NCI-H146 treated with DMSO at 0.1 percent for 48 hours (cell line): ENCODE results near the gene CATSPERZ.

Experiments
- DNase-seq: peaks from one replicate; lab custom pipeline; 2025; ENCODE audit not compliant: unreplicated experiment; lab: John Stamatoyannopoulos, UW

The CATSPERZ gene, protein sequence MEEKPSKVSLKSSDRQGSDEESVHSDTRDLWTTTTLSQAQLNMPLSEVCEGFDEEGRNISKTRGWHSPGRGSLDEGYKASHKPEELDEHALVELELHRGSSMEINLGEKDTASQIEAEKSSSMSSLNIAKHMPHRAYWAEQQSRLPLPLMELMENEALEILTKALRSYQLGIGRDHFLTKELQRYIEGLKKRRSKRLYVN

DNA sequence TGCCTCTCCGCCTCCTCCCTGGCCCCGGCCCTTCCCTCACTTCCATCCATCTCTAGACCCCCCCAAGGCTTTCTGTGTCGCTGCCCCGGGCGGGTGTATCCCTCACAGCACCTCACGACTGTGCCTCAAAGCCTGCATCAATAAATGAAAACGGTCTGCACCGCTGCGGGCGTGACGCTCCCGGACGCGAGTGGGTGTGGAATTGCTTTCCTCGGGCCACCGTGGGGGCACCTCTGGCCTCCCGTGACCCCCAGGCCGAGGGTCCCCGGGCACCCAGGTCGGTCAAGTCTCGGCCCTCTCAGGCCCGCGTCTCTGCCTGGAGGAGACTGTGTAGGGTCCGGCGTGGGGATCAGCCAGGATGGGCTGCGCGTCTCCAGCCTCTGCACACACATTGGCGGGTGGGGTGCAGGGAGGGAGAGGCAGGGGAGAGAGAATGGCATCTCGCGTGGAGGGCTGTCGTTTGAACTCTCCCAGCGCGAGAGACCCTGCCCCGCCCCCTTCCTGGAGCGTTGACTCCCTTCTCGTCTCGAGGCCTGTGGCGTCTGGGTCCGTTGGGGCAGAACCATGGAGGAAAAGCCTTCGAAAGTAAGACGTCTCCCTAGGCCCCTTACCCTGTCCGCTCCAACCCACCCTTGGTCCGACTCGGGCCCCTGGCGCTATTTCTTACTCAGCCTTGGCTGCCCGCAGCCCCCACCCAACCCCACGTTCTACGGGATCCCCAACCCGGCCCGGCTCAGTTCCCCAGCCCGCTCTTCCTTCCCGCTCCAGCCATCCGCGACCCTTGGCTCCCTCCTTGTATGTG lies at the start of gene CATSPERZ:
Gene CATSPERZ (plus strand): TSS at position 512 of the 802 bp plus-strand sequence. CDS start 53 bp downstream, at position 565.
- no peak for DNase-seq

DNA sequence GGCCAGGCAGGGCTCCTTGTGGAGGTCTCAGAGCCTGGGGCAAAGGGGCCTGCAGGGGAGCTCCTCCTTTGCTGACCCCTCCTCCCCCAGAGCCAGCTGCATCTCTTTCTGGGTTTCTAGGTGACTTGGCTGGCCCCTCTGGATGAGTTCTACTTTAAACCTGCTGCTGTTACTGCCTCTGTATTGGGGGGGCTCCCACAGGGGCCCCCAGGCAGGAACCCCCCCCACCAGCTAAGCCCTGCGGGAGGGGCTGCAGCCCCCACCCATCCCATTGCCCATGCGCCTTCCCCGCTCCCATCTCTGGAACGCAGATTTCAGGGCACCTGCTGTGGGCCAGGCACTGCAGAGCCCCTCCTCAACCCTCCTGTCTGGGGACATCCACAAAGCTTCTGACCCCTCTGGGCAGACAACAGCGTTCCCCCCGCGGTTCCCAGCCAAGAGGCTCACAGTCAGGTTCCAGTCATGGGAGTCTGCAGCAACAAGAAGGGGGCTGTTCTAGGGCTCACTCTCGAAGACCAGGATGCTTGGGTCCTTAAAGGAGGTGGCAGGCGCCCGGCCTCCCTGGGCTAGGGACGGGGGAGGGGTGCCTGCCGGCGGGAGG lies 49.6 kb upstream of the CATSPERZ start:
- no peak for DNase-seq

DNA sequence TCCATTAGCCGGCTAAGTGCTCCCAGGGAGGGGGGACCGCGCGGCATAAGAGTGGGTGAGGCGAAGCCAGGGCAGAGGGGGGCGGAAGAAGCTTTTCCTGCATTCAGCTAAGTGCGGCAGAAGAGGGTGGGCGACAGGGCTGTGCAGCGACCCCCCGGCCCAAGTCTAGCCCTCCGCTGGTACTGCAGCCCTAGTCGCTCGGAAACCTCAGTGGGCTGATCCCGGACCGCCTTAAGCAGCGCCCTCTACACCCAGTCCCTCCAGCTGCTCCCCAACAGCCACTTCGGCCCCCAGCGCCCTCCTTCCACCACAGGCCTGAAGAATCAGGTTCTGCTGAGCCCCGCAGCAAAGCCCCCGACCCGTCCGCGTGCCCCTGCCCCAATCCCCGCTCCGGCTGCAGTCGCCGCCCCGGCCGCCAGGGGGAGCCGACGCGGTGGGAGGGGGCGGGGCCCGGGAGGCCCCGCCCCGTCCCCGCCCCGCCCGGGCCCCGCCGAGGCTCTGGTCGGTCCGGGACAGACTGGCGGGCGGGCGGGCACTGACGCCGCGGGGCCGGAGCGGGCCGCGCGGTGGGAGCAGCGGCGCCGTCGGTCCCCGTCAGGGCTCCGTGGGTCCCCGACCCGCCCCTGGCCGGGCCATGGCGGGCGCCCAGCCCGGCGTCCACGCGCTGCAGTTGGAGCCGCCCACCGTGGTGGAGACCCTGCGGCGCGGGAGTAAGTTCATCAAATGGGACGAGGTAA lies 49.0 kb upstream of the CATSPERZ start, which contains the start of gene PLCB3:
Gene PLCB3 (plus strand): TSS at position 515 of the 737 bp plus-strand sequence. CDS start 120 bp downstream, at position 635.
- DNase-seq = no peak

DNA sequence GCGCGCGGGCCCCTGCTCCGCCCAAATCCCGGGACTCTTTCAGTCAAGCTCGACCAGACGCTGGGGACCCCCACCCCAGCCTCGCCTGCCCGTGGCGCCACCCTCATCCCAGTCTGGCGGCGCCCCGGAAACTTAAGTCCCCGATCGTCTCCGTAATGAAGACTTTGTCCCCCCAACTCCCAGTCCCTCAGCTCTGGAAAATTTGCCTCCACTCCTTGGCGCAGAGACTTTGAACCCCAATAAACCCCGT lies 48.5 kb upstream of the CATSPERZ start:
- no peak for DNase-seq

DNA sequence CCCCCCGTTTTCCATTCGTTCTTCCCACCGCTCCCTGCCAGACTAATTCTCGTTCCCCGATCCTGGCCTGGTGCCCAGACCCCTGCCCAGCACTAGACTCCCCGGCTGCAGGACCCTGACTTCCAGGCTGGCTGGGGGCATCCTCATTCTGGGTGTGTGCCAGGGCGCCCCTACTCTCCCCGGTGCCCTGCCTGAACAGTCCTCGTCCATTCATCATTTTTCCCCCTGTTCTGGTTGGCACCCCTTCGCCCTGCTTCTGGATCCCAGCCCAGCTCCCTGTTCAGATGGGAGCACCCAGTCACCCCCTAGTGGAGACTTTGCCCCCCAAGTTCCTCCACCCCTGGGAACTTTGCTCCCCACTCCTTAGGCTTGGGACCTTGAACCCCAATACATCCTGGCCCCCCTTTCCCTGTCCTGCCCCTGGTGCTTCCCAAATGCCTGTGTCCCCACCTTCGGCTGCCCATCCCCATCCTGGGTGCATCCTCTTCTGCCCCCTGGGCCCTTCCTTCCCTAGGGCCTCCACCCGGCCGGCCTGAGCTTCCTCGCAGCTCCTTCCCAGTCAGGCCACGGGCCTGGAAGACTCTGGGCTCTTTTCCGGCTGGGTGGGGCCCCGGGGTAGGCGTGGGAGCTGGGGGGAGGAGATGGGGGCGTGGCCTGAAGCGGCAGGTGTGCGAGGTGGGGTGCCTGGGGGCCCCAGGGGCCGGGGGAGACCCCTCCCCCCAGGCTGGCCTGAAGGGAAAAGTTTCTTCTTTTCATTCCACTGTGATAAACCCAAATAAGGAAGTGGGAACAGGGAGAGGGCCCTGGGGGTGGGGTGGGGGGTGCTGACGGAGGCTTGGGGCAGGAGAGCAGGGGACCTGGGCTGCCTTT lies 47.9 kb upstream of the CATSPERZ start:
- DNase-seq = no peak

DNA sequence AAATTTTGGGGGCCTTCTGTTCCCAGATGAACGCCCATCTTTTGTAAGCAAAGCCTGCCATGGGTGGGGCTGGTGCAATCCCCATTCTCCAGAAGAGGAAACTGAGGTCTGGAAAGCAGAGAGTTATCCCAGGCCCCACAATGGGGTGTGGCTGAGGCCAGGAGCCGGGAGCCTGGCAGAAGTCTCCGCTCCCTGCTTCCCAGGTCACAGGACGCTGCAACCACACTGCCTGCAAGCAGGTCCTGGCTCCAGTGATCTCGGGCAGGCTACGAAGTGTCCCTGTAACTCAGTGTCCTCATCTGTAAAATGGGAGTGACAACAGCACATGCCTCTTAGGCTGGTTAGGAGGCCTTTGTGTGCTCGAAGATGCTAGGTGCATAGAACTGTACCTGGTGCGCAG lies 47.1 kb upstream of the CATSPERZ start:
- no peak for DNase-seq

DNA sequence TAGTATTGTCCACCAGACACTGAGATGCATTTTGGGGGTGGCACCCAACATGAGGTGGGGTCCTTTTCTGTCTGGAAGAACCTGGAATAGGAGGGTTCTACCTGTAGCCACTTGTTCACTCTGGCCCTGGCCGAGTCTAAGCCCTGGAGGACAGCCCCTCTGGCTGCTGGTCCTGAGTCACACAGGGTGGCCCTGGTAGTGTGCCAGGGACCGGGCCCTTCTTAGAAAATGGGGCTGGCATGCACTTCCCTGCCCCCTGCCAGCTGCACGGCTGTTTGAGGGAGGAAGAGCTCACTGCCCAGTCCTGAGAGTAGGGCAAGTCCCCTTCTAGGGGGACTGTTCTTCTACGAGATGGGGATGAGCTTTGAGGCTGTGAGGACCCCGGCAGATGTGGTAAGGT lies 46.7 kb upstream of the CATSPERZ start:
- no peak for DNase-seq

DNA sequence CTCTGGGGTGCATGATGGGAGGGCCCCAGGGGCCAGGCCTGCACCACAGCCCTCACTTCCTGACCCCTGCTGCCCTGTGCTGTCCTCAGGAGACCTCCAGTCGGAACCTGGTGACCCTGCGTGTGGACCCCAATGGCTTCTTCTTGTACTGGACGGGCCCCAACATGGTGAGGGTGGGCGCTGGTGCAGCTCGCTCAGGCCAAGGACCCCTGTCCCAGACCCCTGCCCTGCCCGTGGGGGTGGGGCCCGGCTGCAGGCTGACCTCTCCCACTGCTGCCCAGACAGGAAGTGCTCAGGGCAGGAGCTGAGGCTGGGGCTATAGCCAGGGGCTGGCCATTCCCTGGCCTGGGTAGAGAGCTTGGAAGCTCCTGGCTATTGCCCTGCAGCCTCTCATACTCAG lies 45.8 kb upstream of the CATSPERZ start:
- DNase-seq = no peak

DNA sequence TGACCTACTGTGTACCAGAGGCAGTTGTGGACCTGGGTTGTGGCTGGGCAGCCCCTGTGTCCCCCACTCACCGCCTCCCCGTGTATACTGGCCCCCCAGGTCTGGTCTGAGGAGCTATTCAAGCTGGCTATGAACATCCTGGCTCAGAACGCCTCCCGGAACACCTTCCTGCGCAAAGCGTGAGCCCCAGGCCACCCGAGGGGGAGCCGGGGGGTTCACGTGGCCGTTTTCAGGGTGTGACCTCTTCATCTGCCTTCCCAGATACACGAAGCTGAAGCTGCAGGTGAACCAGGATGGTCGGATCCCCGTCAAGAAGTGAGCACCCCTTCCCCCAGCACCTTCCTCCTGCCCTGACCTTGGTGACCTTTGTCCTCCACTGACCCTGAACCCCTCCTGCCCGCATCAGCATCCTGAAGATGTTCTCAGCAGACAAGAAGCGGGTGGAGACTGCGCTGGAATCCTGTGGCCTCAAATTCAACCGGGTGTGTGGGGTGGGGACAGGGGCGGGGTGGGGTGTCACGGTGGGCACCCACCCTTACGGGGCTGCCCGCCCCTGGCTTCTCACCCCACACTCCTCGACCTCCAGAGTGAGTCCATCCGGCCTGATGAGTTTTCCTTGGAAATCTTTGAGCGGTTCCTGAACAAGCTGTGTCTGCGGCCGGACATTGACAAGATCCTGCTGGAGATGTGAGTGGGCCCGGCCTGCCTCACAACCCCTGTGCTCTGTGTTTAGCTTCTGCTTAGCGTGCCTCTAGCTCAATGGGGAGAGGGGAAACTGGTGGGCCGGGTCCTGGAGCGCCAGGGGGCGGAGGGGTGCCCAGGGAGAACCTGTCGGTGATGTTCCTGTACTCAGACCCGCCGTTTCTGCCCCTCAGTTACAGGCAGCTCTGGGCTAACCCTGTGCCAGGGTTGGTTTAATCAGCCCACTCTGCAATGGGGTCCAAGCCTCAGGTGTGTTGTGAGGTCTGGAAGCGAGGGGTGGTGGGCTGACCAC lies 44.7 kb upstream of the CATSPERZ start:
- no peak for DNase-seq

DNA sequence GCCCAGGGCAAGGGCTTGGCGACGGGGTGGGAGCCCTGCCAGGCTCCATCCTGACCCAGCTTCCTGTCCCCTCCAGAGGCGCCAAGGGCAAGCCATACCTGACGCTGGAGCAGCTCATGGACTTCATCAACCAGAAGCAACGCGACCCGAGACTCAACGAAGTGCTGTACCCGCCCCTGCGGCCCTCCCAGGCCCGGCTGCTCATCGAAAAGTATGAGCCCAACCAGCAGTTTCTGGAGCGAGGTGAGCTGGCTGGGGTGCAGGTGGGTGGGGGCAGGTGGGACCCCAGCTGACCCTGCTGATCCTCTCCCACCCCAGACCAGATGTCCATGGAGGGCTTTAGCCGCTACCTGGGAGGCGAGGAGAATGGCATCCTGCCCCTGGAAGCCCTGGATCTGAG lies 43.9 kb upstream of the CATSPERZ start:
- DNase-seq = no peak

DNA sequence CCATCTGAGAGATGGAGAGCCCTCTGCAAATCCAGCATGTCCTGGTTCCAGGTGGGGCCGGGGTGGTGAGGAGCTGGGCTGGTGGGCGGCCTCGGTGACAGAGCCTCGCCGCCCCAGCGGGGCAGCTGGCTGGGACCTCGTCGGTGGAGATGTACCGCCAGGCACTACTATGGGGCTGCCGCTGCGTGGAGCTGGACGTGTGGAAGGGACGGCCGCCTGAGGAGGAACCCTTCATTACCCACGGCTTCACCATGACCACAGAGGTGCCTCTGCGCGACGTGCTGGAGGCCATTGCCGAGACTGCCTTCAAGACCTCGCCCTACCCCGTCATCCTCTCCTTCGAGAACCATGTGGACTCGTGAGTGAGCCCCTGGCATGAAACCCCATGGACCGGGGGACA lies 41.8 kb upstream of the CATSPERZ start:
- DNase-seq = no peak

DNA sequence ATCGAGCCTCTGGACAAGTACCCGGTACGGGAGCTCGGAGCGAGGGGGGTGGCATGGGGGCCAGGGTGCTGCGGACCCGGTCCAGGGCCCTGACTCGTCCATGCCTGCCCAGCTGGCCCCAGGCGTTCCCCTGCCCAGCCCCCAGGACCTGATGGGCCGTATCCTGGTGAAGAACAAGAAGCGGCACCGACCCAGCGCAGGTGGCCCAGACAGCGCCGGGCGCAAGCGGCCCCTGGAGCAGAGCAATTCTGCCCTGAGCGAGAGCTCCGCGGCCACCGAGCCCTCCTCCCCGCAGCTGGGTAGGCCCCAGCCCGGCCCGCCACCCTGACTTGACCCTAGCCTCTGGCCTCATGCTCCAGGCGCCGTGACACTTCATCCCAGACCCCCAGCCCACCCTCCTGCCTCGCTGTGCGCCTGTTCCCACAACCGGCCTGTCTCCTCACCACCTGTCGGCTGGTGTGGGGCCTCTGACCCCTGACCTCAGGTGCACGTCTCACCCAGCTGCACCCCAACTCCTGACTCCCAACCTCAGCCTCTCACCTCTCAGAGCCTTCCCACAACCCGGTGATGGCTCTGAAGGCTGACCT lies 41.1 kb upstream of the CATSPERZ start:
- DNase-seq = no peak

DNA sequence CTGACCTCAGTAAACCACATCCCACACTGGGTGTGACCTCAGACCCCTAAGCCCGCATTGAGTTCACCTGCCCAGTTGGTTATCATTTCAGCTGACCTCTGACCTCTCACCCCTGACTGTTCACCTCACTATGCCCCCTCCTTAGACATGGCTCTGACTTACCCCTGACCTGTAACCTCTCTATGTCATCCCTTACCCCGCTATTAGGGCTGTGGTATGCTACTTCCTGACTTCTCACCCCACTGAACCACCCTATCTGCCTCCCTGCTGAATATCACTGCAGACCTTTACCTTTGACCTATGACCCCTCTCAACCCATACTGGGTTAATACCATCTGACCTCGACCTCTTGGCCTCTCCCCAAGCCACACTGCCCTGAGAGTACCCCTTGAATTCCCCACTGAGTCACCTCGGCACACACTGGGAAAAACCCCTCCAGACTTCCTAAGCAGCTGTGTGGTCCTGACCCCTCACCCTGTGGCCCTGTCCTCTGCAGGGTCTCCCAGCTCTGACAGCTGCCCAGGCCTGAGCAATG lies 40.6 kb upstream of the CATSPERZ start:
- no peak for DNase-seq

DNA sequence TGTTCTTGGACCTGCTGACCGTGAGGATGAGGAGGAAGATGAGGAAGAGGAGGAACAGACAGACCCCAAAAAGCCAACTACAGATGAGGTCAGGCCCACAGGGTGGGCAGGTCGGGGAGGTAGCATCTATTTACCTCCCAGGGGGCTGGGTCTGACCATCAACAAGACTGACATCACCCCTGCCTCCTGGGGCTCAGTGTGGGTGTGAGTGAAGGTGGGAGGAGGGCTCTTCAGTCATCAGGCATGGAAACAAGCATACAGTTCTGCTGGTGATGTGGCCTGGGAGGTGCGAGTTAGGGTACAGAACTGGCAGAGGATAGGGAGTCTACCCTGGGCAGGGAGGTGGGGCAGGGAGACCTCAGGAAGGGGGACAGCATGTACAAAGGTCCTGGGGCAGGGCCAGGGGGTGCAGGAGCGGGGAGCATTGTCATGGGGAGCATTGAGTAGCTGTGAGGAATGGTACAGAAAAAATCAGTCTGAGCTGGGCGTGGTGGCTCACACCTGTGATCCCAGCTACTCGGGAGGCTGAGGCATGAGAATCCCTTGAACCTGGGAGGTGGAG lies 39.9 kb upstream of the CATSPERZ start:
- no peak for DNase-seq

DNA sequence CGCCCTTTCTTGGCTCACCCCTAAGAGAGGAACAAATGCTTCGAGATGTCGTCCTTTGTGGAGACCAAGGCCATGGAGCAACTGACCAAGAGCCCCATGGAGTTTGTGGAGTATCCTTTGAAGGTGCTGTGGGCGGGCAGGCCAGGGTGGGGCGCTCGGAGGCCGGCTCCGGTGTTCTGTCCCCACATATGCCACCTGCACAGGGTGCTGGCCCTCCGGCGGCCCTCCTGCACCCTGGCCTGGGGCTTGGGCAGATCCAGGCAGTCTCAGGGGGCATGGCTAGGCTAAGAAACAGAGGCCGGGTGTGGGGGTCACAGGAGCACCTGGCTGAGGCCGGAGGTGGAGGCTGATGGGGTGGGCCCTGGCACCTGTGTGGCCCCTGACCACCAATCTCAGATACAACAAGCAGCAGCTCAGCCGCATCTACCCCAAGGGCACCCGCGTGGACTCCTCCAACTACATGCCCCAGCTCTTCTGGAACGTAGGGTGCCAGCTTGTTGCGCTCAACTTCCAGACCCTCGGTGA lies 38.5 kb upstream of the CATSPERZ start:
- DNase-seq = no peak

DNA sequence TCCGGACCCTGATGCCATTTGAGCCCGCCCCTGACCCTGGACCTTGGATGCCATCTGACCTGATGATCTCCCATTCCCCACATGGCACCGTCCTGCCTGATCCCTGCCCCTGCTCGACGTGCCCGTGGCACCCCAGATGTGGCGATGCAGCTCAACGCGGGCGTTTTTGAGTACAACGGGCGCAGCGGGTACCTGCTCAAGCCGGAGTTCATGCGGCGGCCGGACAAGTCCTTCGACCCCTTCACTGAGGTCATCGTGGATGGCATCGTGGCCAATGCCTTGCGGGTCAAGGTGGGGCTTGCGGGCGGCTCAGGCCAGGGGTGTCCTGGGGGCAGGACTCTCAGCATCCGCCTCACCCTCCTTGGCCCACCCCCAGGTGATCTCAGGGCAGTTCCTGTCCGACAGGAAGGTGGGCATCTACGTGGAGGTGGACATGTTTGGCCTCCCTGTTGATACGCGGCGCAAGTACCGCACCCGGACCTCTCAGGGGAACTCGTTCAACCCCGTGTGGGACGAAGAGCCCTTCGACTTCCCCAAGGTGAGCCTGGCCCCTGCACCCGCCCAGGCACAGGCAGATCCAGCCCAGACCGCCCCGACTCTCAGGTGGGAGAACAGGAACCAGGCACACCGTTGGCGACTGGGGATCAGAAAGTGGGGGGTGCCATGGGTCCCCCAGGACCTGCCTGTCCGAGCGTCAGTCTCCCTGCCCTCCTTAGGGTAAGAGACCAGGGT lies 37.7 kb upstream of the CATSPERZ start:
- no peak for DNase-seq

DNA sequence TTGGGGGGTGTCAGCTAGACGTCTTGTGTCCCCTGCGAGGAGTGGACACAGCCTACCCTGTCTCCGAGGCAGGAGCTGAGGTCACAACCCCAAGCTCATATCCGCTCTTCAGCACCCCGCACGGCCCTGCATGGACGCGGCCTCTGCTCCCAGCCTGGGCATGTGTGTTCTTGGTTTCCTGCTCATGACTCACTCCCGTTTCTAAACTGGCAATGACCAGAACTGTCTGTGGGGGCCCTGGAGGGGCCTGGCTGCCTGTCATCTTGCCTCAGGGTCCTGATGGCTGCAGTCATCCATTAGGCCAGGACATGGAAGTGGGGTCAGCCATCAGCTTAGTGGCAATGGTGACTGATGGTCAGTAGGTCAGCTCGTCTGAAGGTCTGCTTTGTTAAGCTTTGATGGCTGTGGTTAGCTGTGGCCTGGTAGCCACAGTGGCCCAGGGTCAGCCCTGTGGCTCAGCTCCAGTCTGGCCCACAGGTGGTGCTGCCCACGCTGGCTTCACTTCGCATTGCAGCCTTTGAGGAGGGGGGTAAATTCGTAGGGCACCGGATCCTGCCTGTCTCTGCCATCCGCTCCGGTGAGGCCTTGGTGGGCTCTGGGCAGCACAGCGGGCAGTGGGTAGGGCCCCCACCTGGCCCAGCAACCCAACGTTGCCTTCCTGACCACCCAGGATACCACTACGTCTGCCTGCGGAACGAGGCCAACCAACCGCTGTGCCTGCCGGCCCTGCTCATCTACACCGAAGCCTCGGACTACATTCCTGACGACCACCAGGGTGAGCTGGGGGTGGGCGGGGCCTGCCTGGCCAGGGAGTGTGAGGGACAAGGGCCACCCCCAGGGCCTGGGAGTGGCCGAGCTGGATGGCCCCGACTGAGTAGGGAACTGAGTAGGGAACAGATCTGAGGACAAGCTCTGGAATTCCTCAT lies 36.9 kb upstream of the CATSPERZ start:
- DNase-seq = no peak
